Astrocyte of the hippocampus (primary cell): ENCODE data around the gene ABHD17A.

Experiments used
- DNase-seq: peaks from one replicate; pipeline ENCODE4 v3.0.0; 2011; ENCODE audit warnings: low read depth, low spot score

ABHD17A gene

DNA sequence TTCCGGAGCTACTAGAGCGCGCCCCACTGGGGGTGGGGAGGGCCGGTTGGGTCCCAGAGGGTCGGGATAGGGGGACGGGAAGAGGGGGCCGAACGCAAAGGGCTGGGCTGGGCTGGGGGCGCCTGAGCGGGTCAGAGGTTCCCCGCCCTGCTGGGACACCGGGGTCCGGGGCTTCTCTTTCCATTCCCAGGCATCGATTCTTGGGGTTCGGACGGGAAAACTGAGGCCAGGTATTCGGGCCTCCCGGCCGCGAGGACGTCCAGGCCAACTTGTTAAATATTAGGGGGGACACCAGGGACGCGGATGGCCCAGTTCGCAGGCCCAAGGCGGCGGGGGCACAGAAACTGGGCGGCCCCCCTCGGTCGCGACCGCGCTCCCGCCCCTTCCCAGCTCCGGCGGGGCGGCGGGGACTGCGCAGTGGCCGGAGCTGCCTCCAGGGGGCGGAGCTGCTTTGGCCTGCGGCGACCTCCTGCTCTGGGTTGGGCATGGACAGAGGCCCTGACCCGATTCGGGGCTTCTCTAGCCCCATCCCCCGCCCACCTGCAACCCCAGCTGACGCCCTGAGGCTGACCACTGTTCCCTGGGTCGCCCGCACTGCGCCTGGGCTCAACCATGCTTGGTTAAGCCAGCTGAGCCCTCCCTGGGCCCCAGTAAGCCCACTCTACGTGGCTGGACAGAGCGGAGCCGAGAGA lies 20.7 kb downstream of the ABHD17A start:
- DNase-seq = peak; percentile 84

DNA sequence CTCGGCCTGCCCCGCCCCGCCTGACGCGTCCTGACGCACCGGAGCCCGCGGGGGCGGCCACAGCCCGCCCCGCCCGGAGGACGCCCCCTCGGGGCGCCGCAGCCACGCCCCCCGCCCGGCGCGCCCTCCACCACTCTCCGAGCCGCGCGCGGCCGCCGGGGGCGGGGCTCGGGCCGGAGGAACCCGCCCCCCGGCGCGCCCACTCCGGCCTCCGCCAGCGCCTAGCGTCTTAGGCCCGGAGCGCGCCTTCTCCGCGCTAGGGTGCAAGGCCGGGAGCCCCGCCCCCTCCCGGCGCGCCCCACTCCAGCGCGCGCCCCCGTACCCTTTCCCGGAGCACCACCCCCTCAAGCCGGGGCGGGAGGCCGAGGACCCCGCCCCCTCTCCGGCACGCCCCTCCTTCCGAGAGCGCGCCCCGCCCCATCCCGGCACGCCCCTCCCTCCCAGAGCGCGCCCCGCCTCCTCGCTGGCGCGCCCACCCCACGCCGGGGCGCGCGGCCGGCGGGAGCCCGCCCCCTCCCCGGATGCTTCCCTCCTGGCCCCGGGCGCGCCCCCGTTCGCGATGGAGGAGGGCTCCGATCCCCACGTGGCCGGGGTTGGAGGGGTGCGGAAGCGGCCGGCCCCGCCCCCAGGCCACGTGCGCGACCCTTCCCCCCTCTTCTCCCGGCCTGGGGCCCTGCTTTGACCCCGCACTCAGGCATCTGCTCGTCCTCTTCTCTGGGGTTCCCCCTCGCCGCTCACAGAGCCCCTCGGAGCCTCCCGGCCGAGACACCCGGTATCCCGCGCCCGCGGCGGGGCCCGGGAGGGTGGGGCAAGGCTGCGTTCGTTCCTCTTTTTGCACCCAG lies 21.4 kb downstream of the ABHD17A start:
- peak; percentile 98 for DNase-seq

DNA sequence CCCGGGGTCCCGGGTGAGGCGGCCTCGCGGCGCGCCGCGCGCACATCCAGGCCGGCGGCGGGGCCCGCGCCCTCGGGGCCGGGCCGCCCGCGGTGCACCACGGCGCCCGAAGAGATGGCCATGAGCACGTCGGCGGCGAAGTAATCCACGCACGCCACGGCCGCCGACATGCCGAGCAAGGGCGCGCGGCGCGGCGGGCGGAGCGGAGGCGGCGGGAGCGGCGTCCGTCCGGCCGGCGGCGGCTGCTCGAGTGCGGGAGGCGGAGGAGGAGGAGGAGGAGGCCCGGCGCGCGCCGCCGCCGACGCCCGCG lies 22.0 kb downstream of the ABHD17A start, which contains the start of gene KLF16:
TSS of gene KLF16 (minus strand) at position 252 of the 310 bp plus-strand sequence. CDS start at position 170, 82 bp downstream.
- no peak for DNase-seq

- DNase-seq = peak; percentile 64
Measured at GRCh38 chr19:1862424-1863327, 22.6 kb downstream of the ABHD17A start.

GRCh38 chr19:1862068-1862423 lies 23.2 kb downstream of the ABHD17A start:
- DNase-seq = no peak

DNA sequence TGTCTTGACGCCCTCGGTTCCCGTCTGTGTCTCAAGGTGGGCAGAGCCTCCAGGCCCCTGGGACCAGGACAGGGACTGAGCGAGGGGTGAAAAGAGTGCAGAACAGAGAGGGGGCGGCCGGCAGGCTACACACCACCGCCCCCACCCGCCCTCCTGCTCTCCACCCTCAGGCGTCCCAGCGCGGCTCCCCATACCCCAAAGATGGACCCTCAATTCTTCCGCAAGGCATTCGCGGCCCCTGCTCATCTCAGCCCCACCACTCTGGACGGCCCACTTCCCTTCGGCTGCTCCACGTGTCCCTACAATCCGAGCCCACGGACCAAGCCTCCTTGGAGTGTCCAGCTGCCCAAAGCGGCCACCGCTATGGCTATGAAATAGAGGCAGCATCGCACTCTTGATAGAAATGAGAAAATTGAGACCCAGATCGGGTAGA lies 23.7 kb downstream of the ABHD17A start:
- DNase-seq = no peak

DNA sequence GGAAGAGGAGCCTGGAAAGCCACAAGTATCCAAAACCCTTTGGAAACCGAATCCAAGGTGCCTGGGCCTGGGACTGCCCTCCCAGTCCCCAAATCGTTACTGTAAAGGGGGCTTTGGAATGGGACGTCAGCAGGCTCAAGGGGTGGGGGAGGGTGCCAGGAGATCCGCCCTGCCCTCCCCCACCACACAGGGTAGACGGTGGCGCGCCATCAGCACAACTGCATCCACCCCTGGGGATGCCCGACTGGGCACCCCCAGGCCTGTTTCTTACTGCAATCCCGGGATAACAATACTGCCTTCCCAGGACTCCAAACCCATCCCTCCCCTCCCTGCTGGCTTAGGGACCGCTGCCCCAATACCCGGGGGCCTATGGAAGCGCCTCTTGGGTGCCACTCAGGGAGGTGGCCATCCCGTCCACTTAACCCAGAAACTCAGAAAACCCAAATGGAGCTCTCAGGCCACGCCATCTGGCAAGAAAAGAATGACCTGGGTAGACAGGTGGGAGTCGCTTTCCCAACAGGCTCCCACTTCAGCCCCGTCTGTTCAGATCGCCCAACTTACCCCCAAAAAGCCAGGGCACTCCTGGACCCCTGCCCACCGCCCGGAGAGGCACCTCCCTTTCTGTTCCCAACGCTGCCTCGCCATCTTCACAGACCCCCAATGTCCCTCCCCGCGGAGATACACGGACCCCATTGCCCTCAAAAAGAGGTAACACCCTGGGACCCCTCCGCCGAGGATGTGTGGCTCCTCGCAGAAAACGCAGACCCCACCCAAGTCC lies 24.3 kb downstream of the ABHD17A start:
- DNase-seq = no peak

DNA sequence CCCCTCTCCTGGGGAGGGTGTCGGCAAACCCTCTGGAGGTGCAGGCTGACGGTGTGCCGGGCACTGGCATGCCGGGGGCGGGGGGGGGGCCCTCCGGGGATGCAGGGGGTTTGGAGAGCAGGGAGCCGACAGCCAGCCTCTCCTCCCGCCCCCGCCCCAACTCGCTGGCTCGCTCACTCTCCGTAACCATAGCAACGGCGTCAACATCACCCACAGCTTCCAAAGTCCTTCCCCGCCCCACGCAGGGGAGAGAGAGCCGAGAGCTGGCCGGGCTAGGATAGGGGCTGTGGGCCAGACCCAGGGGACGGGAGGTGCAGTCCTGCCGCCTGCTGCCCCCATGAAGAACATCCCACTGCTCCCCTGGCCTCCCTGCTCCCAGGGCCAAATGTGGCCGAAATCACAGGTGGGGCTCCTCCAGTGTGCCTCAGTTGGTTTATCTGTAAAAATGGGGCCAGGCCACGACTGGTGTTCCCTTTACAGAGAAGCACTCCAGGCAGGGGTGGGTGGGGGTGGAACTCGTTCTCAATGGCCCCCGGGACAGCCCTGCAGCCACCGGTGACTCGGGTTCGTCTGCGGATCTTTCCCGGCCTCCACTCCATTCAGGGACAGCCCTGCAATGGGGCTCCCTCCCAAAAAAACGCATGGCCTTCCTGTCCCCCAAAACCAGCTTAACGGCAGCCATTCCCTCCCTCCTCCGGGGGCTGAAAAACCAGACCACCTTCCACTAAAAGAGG lies 25.1 kb downstream of the ABHD17A start:
- DNase-seq = peak; percentile 91

- no peak for DNase-seq
Measured at GRCh38 chr19:1859331-1859781, 25.9 kb downstream of the ABHD17A start.

DNA sequence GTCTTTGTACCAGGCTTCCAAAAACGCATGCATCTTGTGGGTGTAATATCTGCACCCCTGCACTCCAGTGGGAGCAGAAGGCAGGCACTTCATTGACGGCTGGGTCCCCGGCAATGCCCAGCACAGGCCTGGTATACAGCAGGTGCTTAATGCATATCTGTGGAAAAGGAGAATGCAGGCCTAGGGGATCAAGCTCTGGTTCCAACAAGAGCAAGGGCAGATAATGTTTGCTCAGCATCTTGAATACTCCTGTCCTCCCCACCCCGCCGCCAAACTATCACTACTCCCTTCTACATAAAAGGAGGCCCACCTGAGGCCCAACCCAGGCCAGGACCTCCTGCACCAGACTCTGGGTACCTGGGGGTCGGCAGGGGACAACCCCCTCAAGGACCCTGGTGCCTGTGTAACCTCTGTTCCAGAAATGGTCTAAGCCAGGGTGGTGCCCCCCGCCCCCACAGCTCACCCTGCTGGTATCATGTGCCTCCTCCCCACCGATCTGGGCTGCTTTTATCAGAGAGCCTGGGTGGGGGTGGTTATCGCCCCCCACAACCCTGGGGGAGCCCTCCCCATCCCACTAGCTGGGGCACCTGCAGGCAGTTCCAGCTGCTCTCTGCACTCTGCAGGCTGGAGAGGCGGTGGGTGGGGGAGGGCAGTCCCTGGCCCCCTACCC lies 26.7 kb downstream of the ABHD17A start:
- DNase-seq = no peak

GRCh38 chr19:1857648-1858326 lies 27.5 kb downstream of the ABHD17A start:
- no peak for DNase-seq

DNA sequence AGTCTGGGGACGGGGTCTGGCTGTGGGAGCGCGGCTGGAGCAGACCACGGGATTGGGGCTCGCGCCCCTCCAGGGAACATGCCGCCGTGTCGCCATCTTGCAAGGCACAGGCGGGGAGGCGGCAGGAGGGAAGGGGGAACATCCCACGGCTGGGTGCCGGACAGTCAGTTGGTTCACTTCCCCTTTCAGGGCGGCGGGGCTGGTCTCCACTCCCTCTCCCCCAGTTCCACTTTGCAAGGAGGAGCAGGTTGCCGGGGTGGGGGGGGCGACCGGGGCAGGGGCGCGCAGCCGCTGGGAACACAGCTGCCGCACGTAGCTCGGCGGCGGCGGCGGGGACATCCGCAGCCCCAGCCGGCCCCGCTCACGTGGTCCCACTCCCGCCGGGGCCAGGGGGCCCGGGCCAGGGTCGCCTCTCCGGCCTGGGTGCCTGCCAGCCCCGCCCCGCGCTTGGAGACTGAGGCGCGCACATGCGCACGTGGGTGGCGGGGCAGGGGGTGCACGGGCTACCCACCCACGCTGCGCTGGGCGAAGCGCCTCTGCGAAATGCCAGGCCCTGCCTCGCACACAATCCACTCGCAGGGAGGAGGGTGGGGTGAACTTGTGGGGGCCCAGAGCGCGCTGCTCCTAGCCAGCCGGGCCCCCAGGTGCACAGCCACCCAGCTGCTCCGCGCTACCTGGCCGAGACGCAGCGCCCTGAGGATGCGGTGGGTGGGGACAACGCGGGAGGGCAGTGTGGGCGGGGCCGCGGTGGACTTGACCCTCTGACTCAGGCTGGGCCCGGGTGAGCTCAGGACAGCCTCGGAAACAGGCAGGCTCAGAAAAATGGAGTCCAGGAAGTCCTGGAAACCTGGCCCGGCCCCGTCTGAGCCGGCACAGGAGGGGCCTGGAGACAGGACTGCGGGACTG lies 28.3 kb downstream of the ABHD17A start:
- peak; percentile 81 for DNase-seq

DNA sequence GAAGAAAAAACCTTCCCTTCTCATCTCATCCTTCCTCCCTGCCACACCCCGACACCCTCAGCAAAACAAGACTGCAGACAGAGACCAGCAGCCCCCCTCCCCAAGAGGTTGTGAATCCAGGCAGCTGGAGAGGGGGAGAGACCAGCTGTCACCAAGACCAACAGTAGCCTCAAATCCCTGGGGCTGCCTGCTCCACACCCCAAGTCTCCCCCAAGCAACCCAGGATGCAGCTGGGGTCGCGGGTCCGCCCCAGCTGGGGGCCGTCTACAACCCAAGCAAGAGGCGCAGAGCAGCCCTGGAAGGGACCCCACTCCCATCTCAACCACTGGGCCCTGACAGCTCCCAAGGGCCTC lies 29.0 kb downstream of the ABHD17A start:
- DNase-seq = no peak

- no peak for DNase-seq
Measured at GRCh38 chr19:1855828-1856255, 29.5 kb downstream of the ABHD17A start.

DNA sequence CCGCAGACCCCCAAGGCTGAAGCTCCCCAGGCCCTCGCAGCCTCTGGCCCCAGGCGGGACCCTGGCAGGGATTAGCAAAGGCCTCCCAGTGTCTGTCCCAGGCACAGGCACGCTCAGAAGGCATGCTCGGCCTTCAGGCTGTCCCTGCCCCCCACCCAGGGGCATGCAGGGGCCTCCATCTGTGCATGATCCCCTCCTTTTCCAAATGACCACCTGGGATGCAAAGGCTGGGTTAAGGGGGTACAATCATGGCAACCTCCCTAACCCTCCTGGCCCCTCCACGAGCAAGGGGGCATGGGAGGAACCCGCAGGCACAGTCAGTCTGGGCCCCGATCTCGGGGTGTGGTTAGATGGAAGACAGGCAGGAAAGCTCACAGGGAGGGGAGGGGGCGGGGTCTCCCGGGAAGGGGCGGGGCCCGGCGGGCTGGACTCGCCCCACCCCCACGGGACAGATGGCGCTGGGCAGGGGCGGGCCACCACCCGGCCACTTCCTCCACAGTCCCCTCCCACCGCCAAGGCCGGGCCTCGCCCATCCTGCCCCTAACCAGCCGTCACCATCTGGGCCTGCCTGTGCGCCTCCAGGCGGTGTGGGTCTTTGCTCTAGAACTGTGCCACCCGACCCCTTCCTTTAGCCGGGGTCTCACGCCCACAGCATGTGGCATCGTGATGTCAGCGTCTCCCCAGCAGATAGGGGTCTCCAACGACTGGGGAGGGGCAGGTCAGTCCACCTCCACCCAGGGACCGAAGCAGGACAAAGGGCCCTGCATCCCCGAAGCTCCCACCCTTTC lies 30.1 kb downstream of the ABHD17A start:
- peak; percentile 83 for DNase-seq

DNA sequence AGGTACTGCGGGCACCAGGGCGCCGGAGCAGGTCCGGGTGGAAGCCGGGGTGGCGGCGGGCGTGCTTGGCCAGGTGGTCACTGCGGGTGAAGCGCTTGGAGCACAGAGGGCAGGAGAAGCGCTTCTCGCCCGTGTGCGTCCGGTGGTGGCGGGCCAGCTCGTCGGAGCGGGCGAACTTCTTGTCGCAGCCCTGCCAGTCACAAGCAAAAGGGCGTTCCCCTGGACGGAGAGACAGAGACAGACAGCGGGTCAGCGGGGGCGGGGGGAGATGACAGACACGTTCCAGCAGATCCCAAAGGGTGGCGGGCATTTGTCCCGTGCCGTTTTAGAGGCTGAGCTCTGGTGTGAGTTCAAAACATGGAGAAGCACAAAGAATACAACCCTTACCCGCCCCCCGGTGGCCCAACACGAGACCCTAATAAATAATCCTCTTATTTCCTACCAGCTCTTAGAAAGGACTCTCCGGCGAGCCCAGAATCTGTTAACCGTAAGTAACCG lies 30.7 kb downstream of the ABHD17A start:
- DNase-seq = no peak

GRCh38 chr19:1854039-1854541 lies 31.2 kb downstream of the ABHD17A start:
- DNase-seq = no peak
